Body of pancreas (tissue), 4 donors: ENCODE measurements around the gene CYBB. TPM values are rescaled to one million over a fixed set of nuclear protein-coding genes. Genes with fewer than 3 reads are reported as not detected.
A peak's percentile ranks its signal among the peaks of the same experiment; 100 is the strongest.

Experiments
- ATAC-seq: fragments of 150-250 bp; one replicate; pipeline ENCODE4 v1.9.1; 2016
- DNase-seq, 4 donors: peaks; one replicate each; pipeline ENCODE4 v3.0.0-alpha.2; 2019
- H3K27ac ChIP-seq, 4 donors: fragments of 200-600 bp; sonication (generic); 1 replicate in 3 of 4; 2 replicates in 1 of 4; pipeline versions ENCODE4 v1.5.1 to v1.6.1; 2016 to 2019; ENCODE audit warnings: mild to moderate bottlenecking in 1 of 4, mixed read lengths in 1 of 4, moderate library complexity in 1 of 4
- H3K27me3 ChIP-seq, 2 donors: fragments of 200-600 bp; sonication (generic); one replicate each; pipeline ENCODE4 v1.6.0; 2016; ENCODE audit warnings: mild to moderate bottlenecking in 1 of 2
- H3K36me3 ChIP-seq, 2 donors: fragments of 200-600 bp; sonication (generic); replicated peaks in 1 of 2; 2 replicates each; pipeline ENCODE4 v1.5.1; 2016; ENCODE audit warnings: low read depth in 2 of 2; ENCODE audit not compliant: insufficient read depth in 1 of 2
- H3K4me1 ChIP-seq: fragments of 200-600 bp; sonication (generic); one replicate; pipeline ENCODE4 v1.6.0; 2016
- H3K4me3 ChIP-seq, 2 donors: fragments of 200-600 bp; sonication (generic); 1 replicate in 1 of 2; 2 replicates in 1 of 2; pipeline ENCODE4 v1.5.1; 2016 to 2019
- H3K9me3 ChIP-seq, 3 donors: fragments of 200-600 bp; sonication (generic); 1 replicate in 2 of 3; 2 replicates in 1 of 3; pipeline ENCODE4 v1.5.1; 2016
- POLR2A ChIP-seq, 3 donors: fragments of 450-650 bp; IDR thresholded peaks; one replicate each; pipeline ENCODE4 v1.6.1; 2016; ENCODE audit warnings: antibody characterized with exemption in 3 of 3, mild to moderate bottlenecking in 2 of 3
- WGBS, 2 donors: methylation state at CpG; one replicate each; pipeline ENCODE4 v1.1.5; 2017; 5-methylcytosine and 5-hydroxymethylcytosine counted together
- intact Hi-C: fragments of 100-400 bp; cut with DNase I; formaldehyde crosslinking; loops from one replicate; pipeline ENCODE4 v1.15.1; 2023
- total RNA-seq, 2 donors: library from RNA; depleted of rRNA; stranded (reverse); fragments of >200 nt; gene quantifications; one replicate each; pipeline ENCODE4 v1.1.0, GENCODE V29; 2016
- TF ChIP-seq, protein P1 (sequence below), 7 experiments: fragments of 450-650 bp in 4 of 7; fragments of 200-600 bp in 3 of 7; sonication (generic) in 3 of 7; IDR thresholded peaks; one replicate each; pipeline ENCODE4 v1.5.1; 2016 to 2019; ENCODE audit warnings: antibody characterized with exemption in 7 of 7

Gene CYBB
- total RNA-seq, 2 donors from 2014 or later, result 3.6 to 11.2 TPM

DNA sequence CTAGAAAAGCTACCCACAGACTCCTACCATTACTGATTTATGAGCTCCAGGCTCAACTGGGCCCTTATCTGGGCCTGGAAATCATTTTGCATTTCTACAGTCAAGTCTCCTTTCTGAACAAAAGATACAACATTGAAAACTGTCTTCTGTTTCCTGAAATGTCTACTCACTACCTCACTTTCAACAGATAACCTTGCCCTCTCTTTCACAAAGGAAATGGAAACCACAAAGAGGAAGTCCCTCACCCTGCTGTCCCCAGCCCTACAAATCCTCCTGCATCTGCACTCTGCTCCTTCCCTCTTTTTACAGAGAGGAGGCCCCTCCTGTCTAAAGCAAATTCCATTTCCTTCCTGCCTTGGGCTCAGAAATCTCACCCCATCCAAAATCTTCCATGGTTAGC is 24.8 kb upstream of the CYBB start:
- no peaks in the 10 kb centered on the region for H3K36me3 ChIP-seq
- H3K4me3 ChIP-seq, result no peak overlapping the region
- no peaks in the 10 kb centered on the region for H3K9me3 ChIP-seq
- H3K27ac ChIP-seq, result no peak overlapping the region
- intact Hi-C loops, result loop anchor here (10.0 kb wide), 1 partner anchor 70 kb away; no protein-coding TSS in a partner anchor
- no peaks in the 10 kb centered on the region for H3K27me3 ChIP-seq
- H3K4me1 ChIP-seq, result no peaks in the 10 kb centered on the region
- DNase-seq (peak in 1 of 4 donors; percentile 6), ATAC-seq (no peak)
- TF ChIP-seq, protein P1, sequence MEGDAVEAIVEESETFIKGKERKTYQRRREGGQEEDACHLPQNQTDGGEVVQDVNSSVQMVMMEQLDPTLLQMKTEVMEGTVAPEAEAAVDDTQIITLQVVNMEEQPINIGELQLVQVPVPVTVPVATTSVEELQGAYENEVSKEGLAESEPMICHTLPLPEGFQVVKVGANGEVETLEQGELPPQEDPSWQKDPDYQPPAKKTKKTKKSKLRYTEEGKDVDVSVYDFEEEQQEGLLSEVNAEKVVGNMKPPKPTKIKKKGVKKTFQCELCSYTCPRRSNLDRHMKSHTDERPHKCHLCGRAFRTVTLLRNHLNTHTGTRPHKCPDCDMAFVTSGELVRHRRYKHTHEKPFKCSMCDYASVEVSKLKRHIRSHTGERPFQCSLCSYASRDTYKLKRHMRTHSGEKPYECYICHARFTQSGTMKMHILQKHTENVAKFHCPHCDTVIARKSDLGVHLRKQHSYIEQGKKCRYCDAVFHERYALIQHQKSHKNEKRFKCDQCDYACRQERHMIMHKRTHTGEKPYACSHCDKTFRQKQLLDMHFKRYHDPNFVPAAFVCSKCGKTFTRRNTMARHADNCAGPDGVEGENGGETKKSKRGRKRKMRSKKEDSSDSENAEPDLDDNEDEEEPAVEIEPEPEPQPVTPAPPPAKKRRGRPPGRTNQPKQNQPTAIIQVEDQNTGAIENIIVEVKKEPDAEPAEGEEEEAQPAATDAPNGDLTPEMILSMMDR (IDR thresholded peaks at IDR 0.05), result no peak
- no peak for TF ChIP-seq POLR2A (IDR thresholded peaks at IDR 0.05)

- Histone ChIP-seq H3K27ac (no peak overlapping the region), H3K36me3 (no peaks in the 10 kb centered on the region), H3K4me1 (no peaks in the 10 kb centered on the region), H3K9me3 (no peaks in the 10 kb centered on the region), H3K4me3 (no peak overlapping the region), H3K27me3 (no peaks in the 10 kb centered on the region)
- no peak for ATAC-seq
- TF ChIP-seq, protein P1 (IDR thresholded peaks at IDR 0.05), result no peak
- TF ChIP-seq POLR2A (IDR thresholded peaks at IDR 0.05), result no peak
- intact Hi-C loops, result loop anchor here (10.0 kb wide), 1 partner anchor 68 kb away; no protein-coding TSS in a partner anchor
- DNase-seq, result no peak
Observed at GRCh38 chrX:37757082-37757481, 22.8 kb upstream of the CYBB start.

DNA sequence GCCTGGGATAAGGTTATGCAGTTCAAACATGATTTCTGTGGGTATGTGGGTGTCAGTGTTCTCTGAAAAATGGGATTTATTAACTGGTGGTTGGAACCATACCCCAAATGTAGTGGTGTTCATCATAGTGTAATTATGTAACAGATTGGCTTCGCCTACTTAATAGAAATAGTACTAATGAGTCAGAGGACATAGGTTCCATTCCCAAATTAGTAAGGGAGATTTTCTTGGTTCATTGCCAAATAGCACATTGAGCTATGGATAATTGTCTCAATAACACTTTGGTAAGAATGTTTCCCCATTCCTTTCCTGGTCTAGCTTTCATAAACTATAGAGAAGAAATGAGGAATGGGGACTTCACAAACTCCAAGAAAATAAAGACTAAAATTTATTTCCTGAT is 20.5 kb upstream of the CYBB start:
- intact Hi-C loops, result loop anchor here (10.0 kb wide), 1 partner anchor 65 kb away; no protein-coding TSS in a partner anchor
- no peak for ATAC-seq
- H3K4me3 ChIP-seq, result no peak overlapping the region
- TF ChIP-seq POLR2A (IDR thresholded peaks at IDR 0.05), result no peak
- TF ChIP-seq, protein P1 (IDR thresholded peaks at IDR 0.05), result no peak
- no peaks in the 10 kb centered on the region for H3K36me3 ChIP-seq
- no peaks in the 10 kb centered on the region for H3K4me1 ChIP-seq
- H3K9me3 ChIP-seq, result no peaks in the 10 kb centered on the region
- H3K27me3 ChIP-seq, result no peaks in the 10 kb centered on the region
- no peak overlapping the region for H3K27ac ChIP-seq
- WGBS, 2 donors, result 82 to 86% methylated on average over 1 of the region's 1 CpG
- no peak for DNase-seq

GRCh38 chrX:37759878-37760418 is 19.9 kb upstream of the CYBB start:
- Histone ChIP-seq H3K9me3 (no peaks in the 10 kb centered on the region), H3K4me3 (no peak overlapping the region), H3K27me3 (no peaks in the 10 kb centered on the region), H3K27ac (no peak overlapping the region), H3K36me3 (no peaks in the 10 kb centered on the region), H3K4me1 (no peaks in the 10 kb centered on the region)
- ATAC-seq, result no peak
- 77 to 100% methylated on average over 2 of the region's 2 CpGs for WGBS, 2 donors
- intact Hi-C loops, result loop anchor here (10.0 kb wide), 1 partner anchor 65 kb away; no protein-coding TSS in a partner anchor
- TF ChIP-seq POLR2A (IDR thresholded peaks at IDR 0.05), result no peak
- TF ChIP-seq, protein P1 (IDR thresholded peaks at IDR 0.05), result no peak
- DNase-seq, result no peak

DNA sequence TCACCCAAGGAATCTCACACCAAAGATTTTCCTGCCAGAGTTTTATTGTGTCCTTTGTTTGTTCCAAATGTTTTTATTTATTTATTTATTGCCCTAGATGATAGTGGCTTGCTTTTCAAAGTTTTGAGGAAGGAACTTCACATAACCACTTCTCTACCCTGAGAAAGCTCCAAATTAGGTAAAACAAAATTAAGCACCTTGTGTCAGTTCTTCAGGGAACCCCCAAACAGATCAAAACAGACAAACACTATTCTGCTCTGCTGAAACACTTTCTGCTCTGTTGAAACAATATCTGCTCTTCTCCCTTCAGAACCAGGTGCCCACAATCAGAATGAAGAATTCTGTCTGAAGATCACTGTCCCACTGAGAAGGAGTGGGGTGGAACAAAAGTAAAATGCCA is 16.5 kb upstream of the CYBB start:
- Histone ChIP-seq H3K4me3 (no peak overlapping the region), H3K36me3 (no peaks in the 10 kb centered on the region), H3K4me1 (no peaks in the 10 kb centered on the region), H3K9me3 (no peaks in the 10 kb centered on the region), H3K27ac (no peak overlapping the region), H3K27me3 (no peaks in the 10 kb centered on the region)
- TF ChIP-seq, protein P1 (IDR thresholded peaks at IDR 0.05), result no peak
- no peak for TF ChIP-seq POLR2A (IDR thresholded peaks at IDR 0.05)
- intact Hi-C loops, result no loop called here
- DNase-seq (no peak), ATAC-seq (no peak)
